ENCODE results near the gene BMP7. TPM values are rescaled to one million over a fixed set of nuclear protein-coding genes. Genes with fewer than 3 reads are reported as not detected.

Gene BMP7
- total and polyA plus RNA-seq, 9 of the 15 experiments (the other 6 are each of a cell fraction or from before 2014, with no cell fraction given) = 0.18 TPM; not detected in 8

- TF ChIP-seq CTCF (IDR thresholded peaks at IDR 0.05 in 2 of 3, conservative IDR thresholded peaks at IDR 0.05 in 1 of 3; ENCODE audit: insufficient read depth in 2 of 3, low read depth in 1 of 3, low read length in 3 of 3) = peak; percentile 6 to 17 (median 6); a peak in 1 of 6 replicates
- no peak for TF ChIP-seq XRCC4 (IDR thresholded peaks at IDR 0.05; ENCODE audit: extremely low read depth, insufficient read depth, insufficient read length)
Observed at GRCh38 chr20:57153238-57153905, 113.1 kb downstream of the BMP7 start (continued).

- no peak for FAIRE-seq
- TF ChIP-seq, protein P1, sequence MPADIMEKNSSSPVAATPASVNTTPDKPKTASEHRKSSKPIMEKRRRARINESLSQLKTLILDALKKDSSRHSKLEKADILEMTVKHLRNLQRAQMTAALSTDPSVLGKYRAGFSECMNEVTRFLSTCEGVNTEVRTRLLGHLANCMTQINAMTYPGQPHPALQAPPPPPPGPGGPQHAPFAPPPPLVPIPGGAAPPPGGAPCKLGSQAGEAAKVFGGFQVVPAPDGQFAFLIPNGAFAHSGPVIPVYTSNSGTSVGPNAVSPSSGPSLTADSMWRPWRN (IDR thresholded peaks at IDR 0.05; ENCODE audit: low read depth) = no peak
- TF ChIP-seq BHLHE40 (IDR thresholded peaks at IDR 0.05; ENCODE audit: low read length) (no peak), ZNF124 (CRISPR knock-in tag; IDR thresholded peaks at IDR 0.05) (no peak), HDAC3 (IDR thresholded peaks at IDR 0.05; ENCODE audit: borderline replicate concordance, partially characterized antibody) (no peak), SMARCB1 (IDR thresholded peaks at IDR 0.05; ENCODE audit: insufficient read length, low read depth) (no peak)
- 0% methylated on average over 1 of the region's 2 CpGs for WGBS (ENCODE audit: insufficient coverage, low coverage, missing lambda C conversion rate)
- in situ Hi-C loops (cut with MboI) (no loop called here), intact Hi-C loops (cut with micrococcal nuclease) (no loop called here)
- no peak for ATAC-seq
- no peak overlapping the region for H3K9ac ChIP-seq (ENCODE audit: insufficient read depth in 1 of 2, low read depth in 2 of 2, low read length in 2 of 2)
- POLR2A ChIA-PET = no interaction called here
- H3K36me3 ChIP-seq (ENCODE audit: control insufficient read depth, insufficient read depth, low read length) = no peaks in the 10 kb centered on the region
- no TSS peak for BruUV-seq (replicated peaks)
- H2AFZ ChIP-seq (ENCODE audit: low read depth, low read length) = no peak overlapping the region
- no peaks in the 10 kb centered on the region for H4K20me1 ChIP-seq (replicated peaks; ENCODE audit: control insufficient read depth, insufficient read depth, low read length)
- peaks cover 21 to 45% of the 10 kb centered on the region in 2 experiments; a peak in 4 of 5 replicates for H3K27me3 ChIP-seq (ENCODE audit: control insufficient read depth in 2 of 2, insufficient read depth in 2 of 2, low read length in 2 of 2)
- no peaks in the 10 kb centered on the region for H3K4me1 ChIP-seq (replicated peaks in 1 of 2; ENCODE audit: control insufficient read depth in 2 of 2, insufficient read depth in 2 of 2, low read length in 2 of 2)
- CTCF ChIA-PET (ENCODE audit: low intra/inter-chr PET ratio) = interaction anchor here (0.7 kb wide), 1 partner anchor 30 kb away, joined by 3 read pairs; no protein-coding TSS in a partner anchor
- H3K9me3 ChIP-seq (replicated peaks; ENCODE audit: control insufficient read depth, insufficient read depth, low read depth, low read length) = no peaks in the 10 kb centered on the region
- H3K9me1 ChIP-seq (ENCODE audit: control insufficient read depth, insufficient read depth, low read length) = no peaks in the 10 kb centered on the region
- no peaks in the 10 kb centered on the region for H3K79me2 ChIP-seq (ENCODE audit: control insufficient read depth, insufficient read depth, low read length)
- H3K27ac ChIP-seq (ENCODE audit: extremely low read depth, low read depth, low read length) = no peak overlapping the region
- no peak overlapping the region for H3K4me2 ChIP-seq (ENCODE audit: insufficient read depth, low read length)
- DNase-seq (ENCODE audit: extremely low read depth in 1 of 4, low spot score in 3 of 4) = no peak
- H3K4me3 ChIP-seq = no peak overlapping the region
Observed at GRCh38 chr20:57152557-57152956, 113.9 kb downstream of the BMP7 start.

Measured in K562 (cell line).